Panc1 (cell line): Measurements from ENCODE around the gene KIRREL3. TPM values are rescaled to one million over a fixed set of nuclear protein-coding genes. Genes with fewer than 3 reads are reported as not detected.

ENCODE experiments used
- ATAC-seq: fragments of 200-7000 bp; cut with Tn5 transposase; 2 replicates; pipeline ENCODE4 v1.9.1; 2020; ENCODE audit warnings: mild to moderate bottlenecking, moderate library complexity
- BruUV-seq: library from RNA; stranded (reverse); fragments of 400-500 nt; replicated peaks from 2 replicates; lab custom pipeline; 2021; lab: Mats Ljungman, UMichigan
- CTCF ChIA-PET: fragments of 300-600 bp; sonication (Branson Sonifier 250); formaldehyde crosslinking; loops from one replicate; lab custom pipeline; 2022; ENCODE audit warnings: antibody characterized with exemption; lab: Charles Lee
- POLR2A ChIA-PET: fragments of 300-600 bp; sonication (Branson Sonifier 250); formaldehyde crosslinking; loops from one replicate; lab custom pipeline; 2022; ENCODE audit warnings: antibody characterized with exemption; lab: Charles Lee
- DNase-seq: peaks from one replicate; pipeline ENCODE4 v3.0.0-alpha.2; 2010; ENCODE audit warnings: low read depth, low spot score
- H3K27ac ChIP-seq: 2 replicates; pipeline ENCODE4 v1.5.1; 2011; ENCODE audit warnings: mild to moderate bottlenecking, low read length, inconsistent platforms
- H3K27me3 ChIP-seq: fragments of 200-500 bp; sonication (Bioruptor generic); 2 replicates; pipeline ENCODE4 v1.6.0; 2014; ENCODE audit warnings: low read length, inconsistent platforms; ENCODE audit not compliant: control insufficient read depth, insufficient read depth
- H3K36me3 ChIP-seq: fragments of 200-500 bp; sonication (Bioruptor generic); 2 replicates; pipeline ENCODE4 v1.5.1; 2014; ENCODE audit warnings: inconsistent platforms, mild to moderate bottlenecking, low read length, moderate library complexity; ENCODE audit not compliant: control insufficient read depth, insufficient read depth
- H3K4me1 ChIP-seq: 2 replicates; pipeline ENCODE4 v1.5.1; 2011; ENCODE audit warnings: inconsistent platforms, mild to moderate bottlenecking, low read length, moderate library complexity; ENCODE audit not compliant: control insufficient read depth, insufficient read depth
- H3K4me3 ChIP-seq, 2 experiments: 2 replicates each; pipeline ENCODE4 v1.5.1; 2011 to 2012; ENCODE audit warnings: low read depth in 2 of 2, low read length in 2 of 2, mild to moderate bottlenecking in 2 of 2, inconsistent platforms in 1 of 2, moderate library complexity in 1 of 2
- H3K9me3 ChIP-seq: fragments of 200-500 bp; sonication (Bioruptor generic); 2 replicates; pipeline ENCODE4 v1.5.1; 2014; ENCODE audit warnings: low read depth, mild to moderate bottlenecking, inconsistent platforms, low read length, moderate library complexity; ENCODE audit not compliant: control insufficient read depth, insufficient read depth
- CTCF ChIP-seq: fragments of 450-650 bp; IDR thresholded peaks from 2 replicates; pipeline ENCODE4 v1.5.1; 2017; ENCODE audit warnings: mild to moderate bottlenecking
- POLR2AphosphoS5 ChIP-seq: IDR thresholded peaks from 2 replicates; pipeline ENCODE4 v1.6.1; 2012; ENCODE audit warnings: mild to moderate bottlenecking, low read depth, low read length, moderate library complexity
- SIN3A ChIP-seq: IDR thresholded peaks from 2 replicates; pipeline ENCODE4 v1.6.1; 2012; ENCODE audit warnings: low read depth, mild to moderate bottlenecking, low read length, moderate library complexity, borderline replicate concordance; ENCODE audit not compliant: insufficient read depth
- TCF7L2 ChIP-seq: IDR thresholded peaks from 2 replicates; pipeline ENCODE4 v1.6.1; 2011; ENCODE audit warnings: mild to moderate bottlenecking, low read depth, low read length, inconsistent platforms
- in situ Hi-C: cut with HindIII; loops from 2 replicates; pipeline ENCODE4 v1.10.0; 2016; ENCODE audit warnings: low sequenced_read_pairs, low pct_unique_long_range_greater_than_20kb
- intact Hi-C: fragments of 100-400 bp; cut with micrococcal nuclease; formaldehyde crosslinking; loops from one replicate; pipeline ENCODE4 v1.10.0; 2022; ENCODE audit not compliant: unreplicated experiment
- total RNA-seq: library from RNA; stranded (reverse); gene quantifications from one replicate; pipeline ENCODE4 v1.2.1, GENCODE V29; 2021; ENCODE audit not compliant: unreplicated experiment
- TF ChIP-seq, protein P1 (sequence below), 2 experiments: IDR thresholded peaks; 2 replicates each; pipeline ENCODE4 v1.6.1; 2011 to 2012; ENCODE audit warnings: low read depth in 2 of 2, control low read depth in 1 of 2, low read length in 1 of 2, mild to moderate bottlenecking in 1 of 2, moderate library complexity in 1 of 2; ENCODE audit not compliant: insufficient read depth in 1 of 2

KIRREL3 gene
- total RNA-seq, 1 experiment from 2014 or later = 0.36 TPM

DNA sequence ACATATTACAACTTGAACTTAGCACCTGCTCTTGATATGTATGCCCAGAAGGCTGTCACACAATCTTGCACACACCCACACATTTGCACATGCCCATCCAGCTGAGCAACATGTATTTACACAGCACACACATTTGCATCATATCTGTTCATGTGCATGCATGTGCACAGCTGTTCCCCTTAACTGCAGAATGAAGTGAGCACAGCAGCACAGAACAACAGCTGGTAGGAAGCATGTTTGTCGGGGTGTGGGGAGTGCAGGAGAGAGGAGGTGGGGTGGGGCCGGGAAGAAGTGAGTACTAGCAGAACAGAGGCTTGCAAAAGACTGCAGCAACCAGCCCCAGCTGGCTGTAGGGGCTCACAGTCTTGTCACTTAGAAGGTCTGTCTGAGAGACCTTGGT lies 296.5 kb downstream of the KIRREL3 start:
- in situ Hi-C loops = no loop called here
- H3K27ac ChIP-seq = no peak overlapping the region
- CTCF ChIA-PET = no interaction called here
- intact Hi-C loops = no loop called here
- no peaks in the 10 kb centered on the region for H3K9me3 ChIP-seq
- H3K4me3 ChIP-seq = no peak overlapping the region
- no peaks in the 10 kb centered on the region for H3K36me3 ChIP-seq
- ATAC-seq = no peak
- H3K27me3 ChIP-seq = peaks cover 4% of the 10 kb centered on the region; the same call in 1 of the 2 replicates
- no peak for DNase-seq
- BruUV-seq = no TSS peak
- POLR2A ChIA-PET = no interaction called here
- no peaks in the 10 kb centered on the region for H3K4me1 ChIP-seq
- TF ChIP-seq CTCF = no peak
- TF ChIP-seq SIN3A = no peak
- TF ChIP-seq POLR2AphosphoS5 = no peak

- DNase-seq (no peak), ATAC-seq (no peak)
- no peaks in the 10 kb centered on the region for H3K4me1 ChIP-seq
- CTCF ChIA-PET = no interaction called here
- peaks cover 4% of the 10 kb centered on the region; the same call in 1 of the 2 replicates for H3K27me3 ChIP-seq
- H3K36me3 ChIP-seq = no peaks in the 10 kb centered on the region
- no TSS peak for BruUV-seq
- H3K4me3 ChIP-seq = no peak overlapping the region
- no peak overlapping the region for H3K27ac ChIP-seq
- in situ Hi-C loops = no loop called here
- POLR2A ChIA-PET = no interaction called here
- no peak for TF ChIP-seq POLR2AphosphoS5
- TF ChIP-seq CTCF = no peak
- no peak for TF ChIP-seq SIN3A
- TF ChIP-seq, protein P1, sequence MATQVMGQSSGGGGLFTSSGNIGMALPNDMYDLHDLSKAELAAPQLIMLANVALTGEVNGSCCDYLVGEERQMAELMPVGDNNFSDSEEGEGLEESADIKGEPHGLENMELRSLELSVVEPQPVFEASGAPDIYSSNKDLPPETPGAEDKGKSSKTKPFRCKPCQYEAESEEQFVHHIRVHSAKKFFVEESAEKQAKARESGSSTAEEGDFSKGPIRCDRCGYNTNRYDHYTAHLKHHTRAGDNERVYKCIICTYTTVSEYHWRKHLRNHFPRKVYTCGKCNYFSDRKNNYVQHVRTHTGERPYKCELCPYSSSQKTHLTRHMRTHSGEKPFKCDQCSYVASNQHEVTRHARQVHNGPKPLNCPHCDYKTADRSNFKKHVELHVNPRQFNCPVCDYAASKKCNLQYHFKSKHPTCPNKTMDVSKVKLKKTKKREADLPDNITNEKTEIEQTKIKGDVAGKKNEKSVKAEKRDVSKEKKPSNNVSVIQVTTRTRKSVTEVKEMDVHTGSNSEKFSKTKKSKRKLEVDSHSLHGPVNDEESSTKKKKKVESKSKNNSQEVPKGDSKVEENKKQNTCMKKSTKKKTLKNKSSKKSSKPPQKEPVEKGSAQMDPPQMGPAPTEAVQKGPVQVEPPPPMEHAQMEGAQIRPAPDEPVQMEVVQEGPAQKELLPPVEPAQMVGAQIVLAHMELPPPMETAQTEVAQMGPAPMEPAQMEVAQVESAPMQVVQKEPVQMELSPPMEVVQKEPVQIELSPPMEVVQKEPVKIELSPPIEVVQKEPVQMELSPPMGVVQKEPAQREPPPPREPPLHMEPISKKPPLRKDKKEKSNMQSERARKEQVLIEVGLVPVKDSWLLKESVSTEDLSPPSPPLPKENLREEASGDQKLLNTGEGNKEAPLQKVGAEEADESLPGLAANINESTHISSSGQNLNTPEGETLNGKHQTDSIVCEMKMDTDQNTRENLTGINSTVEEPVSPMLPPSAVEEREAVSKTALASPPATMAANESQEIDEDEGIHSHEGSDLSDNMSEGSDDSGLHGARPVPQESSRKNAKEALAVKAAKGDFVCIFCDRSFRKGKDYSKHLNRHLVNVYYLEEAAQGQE (IDR thresholded peaks at IDR 0.05; ENCODE audit: insufficient read depth in 1 of 2, low read depth in 2 of 2, low read length in 1 of 2) = no peak
- TF ChIP-seq TCF7L2 = no peak
- no peaks in the 10 kb centered on the region for H3K9me3 ChIP-seq
- intact Hi-C loops = no loop called here
Observed at GRCh38 chr11:126703662-126704061, 296.9 kb downstream of the KIRREL3 start.
